22Rv1 (cell line): Measurements from ENCODE around the gene PCSK5.

Source experiments
- ZFX ChIP-seq: fragments of 450-650 bp; IDR thresholded peaks from 2 replicates; pipeline ENCODE4 v1.6.1; 2017; ENCODE audit warnings: antibody characterized with exemption, borderline replicate concordance
- TF ChIP-seq, protein P1 (sequence below): fragments of 450-650 bp; IDR thresholded peaks from 2 replicates; pipeline ENCODE4 v1.5.1; 2017; ENCODE audit warnings: mild to moderate bottlenecking

DNA sequence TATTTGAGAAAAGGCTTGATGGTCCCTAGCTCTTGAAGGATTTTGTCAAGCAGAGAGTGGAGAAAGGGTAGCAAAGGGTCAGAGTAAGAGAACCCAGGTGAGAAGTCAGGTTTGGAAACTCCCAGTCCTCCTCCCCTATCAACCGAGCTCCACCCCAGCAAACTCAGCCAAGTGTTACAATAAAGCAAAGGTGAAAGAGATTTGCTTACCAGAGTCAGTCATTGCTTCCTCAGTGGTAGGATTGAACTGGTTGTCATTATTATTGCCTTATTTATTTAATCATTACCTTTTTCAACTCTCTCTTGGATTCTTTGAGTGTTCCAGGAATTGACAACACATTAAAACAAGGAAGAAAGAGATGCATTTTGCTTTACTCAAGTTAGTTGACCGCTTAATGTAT lies 423.3 kb downstream of the PCSK5 start:
- TF ChIP-seq, protein P1, sequence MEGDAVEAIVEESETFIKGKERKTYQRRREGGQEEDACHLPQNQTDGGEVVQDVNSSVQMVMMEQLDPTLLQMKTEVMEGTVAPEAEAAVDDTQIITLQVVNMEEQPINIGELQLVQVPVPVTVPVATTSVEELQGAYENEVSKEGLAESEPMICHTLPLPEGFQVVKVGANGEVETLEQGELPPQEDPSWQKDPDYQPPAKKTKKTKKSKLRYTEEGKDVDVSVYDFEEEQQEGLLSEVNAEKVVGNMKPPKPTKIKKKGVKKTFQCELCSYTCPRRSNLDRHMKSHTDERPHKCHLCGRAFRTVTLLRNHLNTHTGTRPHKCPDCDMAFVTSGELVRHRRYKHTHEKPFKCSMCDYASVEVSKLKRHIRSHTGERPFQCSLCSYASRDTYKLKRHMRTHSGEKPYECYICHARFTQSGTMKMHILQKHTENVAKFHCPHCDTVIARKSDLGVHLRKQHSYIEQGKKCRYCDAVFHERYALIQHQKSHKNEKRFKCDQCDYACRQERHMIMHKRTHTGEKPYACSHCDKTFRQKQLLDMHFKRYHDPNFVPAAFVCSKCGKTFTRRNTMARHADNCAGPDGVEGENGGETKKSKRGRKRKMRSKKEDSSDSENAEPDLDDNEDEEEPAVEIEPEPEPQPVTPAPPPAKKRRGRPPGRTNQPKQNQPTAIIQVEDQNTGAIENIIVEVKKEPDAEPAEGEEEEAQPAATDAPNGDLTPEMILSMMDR, result no peak
- no peak for TF ChIP-seq ZFX
